Neural cell (in vitro differentiated cells): ENCODE results near the gene VAX1.

ENCODE experiments used
- CTCF ChIP-seq: fragments of 450-650 bp; IDR thresholded peaks from 2 replicates; pipeline ENCODE4 v1.5.1; 2014; ENCODE audit warnings: antibody characterized with exemption, mild to moderate bottlenecking, moderate library complexity; ENCODE audit not compliant: poor library complexity, severe bottlenecking
- EP300 ChIP-seq: fragments of 450-650 bp; conservative IDR thresholded peaks from 2 replicates; pipeline ENCODE4 v1.6.1; 2014; ENCODE audit warnings: antibody characterized with exemption, mild to moderate bottlenecking, moderate library complexity; ENCODE audit not compliant: poor library complexity, severe bottlenecking
- EZH2 ChIP-seq: fragments of 200-600, 300-800 bp; shearing (Covaris generic), sonication (generic); IDR thresholded peaks from 2 replicates; pipeline ENCODE4 v1.6.1; 2014; ENCODE audit warnings: antibody characterized with exemption, low read length, borderline replicate concordance, mild to moderate bottlenecking; ENCODE audit not compliant: insufficient read depth, poor library complexity, severe bottlenecking
- POLR2AphosphoS5 ChIP-seq: IDR thresholded peaks from 2 replicates; pipeline ENCODE4 v1.6.1; 2012
- RAD21 ChIP-seq: fragments of 450-650 bp; conservative IDR thresholded peaks from 2 replicates; pipeline ENCODE4 v1.6.1; 2014; ENCODE audit warnings: antibody characterized with exemption, mild to moderate bottlenecking, moderate library complexity
- REST ChIP-seq: IDR thresholded peaks from 2 replicates; pipeline ENCODE4 v1.6.1; 2012; ENCODE audit warnings: borderline replicate concordance
- SMC3 ChIP-seq: fragments of 450-650 bp; conservative IDR thresholded peaks from 2 replicates; pipeline ENCODE4 v1.6.1; 2014; ENCODE audit warnings: antibody characterized with exemption, mild to moderate bottlenecking, moderate library complexity; ENCODE audit not compliant: poor library complexity
- TAF1 ChIP-seq: IDR thresholded peaks from 2 replicates; pipeline ENCODE4 v1.6.1; 2012; ENCODE audit warnings: low read depth

- TF ChIP-seq CTCF, result no peak
- TF ChIP-seq EZH2, result no peak
- TF ChIP-seq EP300, result no peak
- TF ChIP-seq POLR2AphosphoS5, result no peak
- no peak for TF ChIP-seq SMC3
- TF ChIP-seq REST, result no peak
- no peak for TF ChIP-seq TAF1
- no peak for TF ChIP-seq RAD21
These were observed 3.1 kb downstream of the VAX1 start for GRCh38 chr10:117135026-117135372.
